Spleen (tissue), 7 donors: Measurements from ENCODE around the gene RAB15.
A peak's percentile ranks its signal among the peaks of the same experiment; 100 is the strongest.

Source experiments
- POLR2AphosphoS5 ChIP-seq, 3 donors: sonication (generic); formaldehyde crosslinking; IDR thresholded peaks; one replicate each; pipeline ENCODE4 v1.5.1; 2017; ENCODE audit warnings: antibody characterized with exemption in 3 of 3
- TF ChIP-seq, protein P1 (sequence below), 11 experiments: fragments of 200-600 bp in 7 of 11; fragments of 450-650 bp in 4 of 11; sonication (generic) in 4 of 11; IDR thresholded peaks in 8 of 11; conservative IDR thresholded peaks in 3 of 11; 1 replicate in 7 of 11; 2 replicates in 4 of 11; pipeline versions ENCODE4 v1.4.0 to v1.8.0; 2016 to 2021; ENCODE audit warnings: antibody characterized with exemption in 11 of 11, inconsistent platforms in 4 of 11, mild to moderate bottlenecking in 1 of 11
- donor health status: DM: no; HTN: no; CAD: no; lungs with moderate emphysema.
- donor health status: DM: no; HTN: no; CAD: no.
- donor health status: DM: no; HTN: no; CAD: no.

GRCh38 chr14:64943556-64943955 is 28.6 kb downstream of the RAB15 start:
- TF ChIP-seq, protein P1, sequence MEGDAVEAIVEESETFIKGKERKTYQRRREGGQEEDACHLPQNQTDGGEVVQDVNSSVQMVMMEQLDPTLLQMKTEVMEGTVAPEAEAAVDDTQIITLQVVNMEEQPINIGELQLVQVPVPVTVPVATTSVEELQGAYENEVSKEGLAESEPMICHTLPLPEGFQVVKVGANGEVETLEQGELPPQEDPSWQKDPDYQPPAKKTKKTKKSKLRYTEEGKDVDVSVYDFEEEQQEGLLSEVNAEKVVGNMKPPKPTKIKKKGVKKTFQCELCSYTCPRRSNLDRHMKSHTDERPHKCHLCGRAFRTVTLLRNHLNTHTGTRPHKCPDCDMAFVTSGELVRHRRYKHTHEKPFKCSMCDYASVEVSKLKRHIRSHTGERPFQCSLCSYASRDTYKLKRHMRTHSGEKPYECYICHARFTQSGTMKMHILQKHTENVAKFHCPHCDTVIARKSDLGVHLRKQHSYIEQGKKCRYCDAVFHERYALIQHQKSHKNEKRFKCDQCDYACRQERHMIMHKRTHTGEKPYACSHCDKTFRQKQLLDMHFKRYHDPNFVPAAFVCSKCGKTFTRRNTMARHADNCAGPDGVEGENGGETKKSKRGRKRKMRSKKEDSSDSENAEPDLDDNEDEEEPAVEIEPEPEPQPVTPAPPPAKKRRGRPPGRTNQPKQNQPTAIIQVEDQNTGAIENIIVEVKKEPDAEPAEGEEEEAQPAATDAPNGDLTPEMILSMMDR (IDR thresholded peaks at IDR 0.05 in 8 of 11, conservative IDR thresholded peaks at IDR 0.05 in 3 of 11): no peak
- TF ChIP-seq POLR2AphosphoS5 (IDR thresholded peaks at IDR 0.05): peak in 1 of 3 donors; percentile 10
